Measurements from ENCODE around the gene LGALS3BP.
"Not testable (repeated sequence)": the region's sequence is repeated elsewhere in the genome, so short reads cannot be mapped to it uniquely, and the experiment has no call there.

LGALS3BP gene, protein sequence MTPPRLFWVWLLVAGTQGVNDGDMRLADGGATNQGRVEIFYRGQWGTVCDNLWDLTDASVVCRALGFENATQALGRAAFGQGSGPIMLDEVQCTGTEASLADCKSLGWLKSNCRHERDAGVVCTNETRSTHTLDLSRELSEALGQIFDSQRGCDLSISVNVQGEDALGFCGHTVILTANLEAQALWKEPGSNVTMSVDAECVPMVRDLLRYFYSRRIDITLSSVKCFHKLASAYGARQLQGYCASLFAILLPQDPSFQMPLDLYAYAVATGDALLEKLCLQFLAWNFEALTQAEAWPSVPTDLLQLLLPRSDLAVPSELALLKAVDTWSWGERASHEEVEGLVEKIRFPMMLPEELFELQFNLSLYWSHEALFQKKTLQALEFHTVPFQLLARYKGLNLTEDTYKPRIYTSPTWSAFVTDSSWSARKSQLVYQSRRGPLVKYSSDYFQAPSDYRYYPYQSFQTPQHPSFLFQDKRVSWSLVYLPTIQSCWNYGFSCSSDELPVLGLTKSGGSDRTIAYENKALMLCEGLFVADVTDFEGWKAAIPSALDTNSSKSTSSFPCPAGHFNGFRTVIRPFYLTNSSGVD

DNA sequence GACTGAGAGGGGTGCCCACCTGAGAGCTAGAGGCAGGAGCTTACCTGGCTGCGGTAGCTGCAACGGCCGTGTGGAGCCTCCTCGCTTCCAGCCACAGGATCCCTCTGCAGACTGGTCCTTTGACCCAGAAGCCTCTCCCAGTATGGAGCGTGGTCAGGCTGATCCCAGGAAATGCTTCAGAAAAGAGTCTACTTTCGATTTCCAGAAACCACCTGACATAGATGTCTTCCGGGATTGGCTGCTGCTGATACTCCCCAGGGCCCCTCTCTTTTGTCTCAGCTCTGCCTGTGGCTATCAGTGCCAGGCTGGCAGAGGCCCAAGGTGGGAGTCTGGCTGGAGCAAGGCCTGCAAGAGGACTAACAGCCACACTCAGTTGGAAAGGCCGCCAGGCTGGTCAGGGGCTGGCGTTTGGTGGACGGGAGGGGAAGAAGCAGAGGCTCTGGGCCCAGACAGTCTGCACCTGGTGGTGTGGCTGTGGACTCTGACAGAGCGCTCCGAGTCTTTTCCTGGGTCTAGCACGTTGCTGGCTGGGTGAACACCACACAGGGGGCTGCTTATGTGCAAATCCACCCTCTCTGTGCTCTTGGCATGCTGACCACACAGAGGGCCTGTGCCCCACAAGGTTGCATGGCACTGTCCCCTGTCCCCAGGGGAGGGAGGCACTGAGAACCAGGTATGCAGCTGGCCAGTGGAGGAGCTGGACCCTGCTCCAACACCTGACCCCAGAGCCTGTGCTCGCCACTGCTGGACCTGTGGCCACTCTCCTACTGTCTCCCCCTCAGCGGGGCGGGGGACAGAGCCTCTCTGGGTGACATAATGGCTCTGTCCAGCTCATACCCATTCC is at the start of gene LGALS3BP:
Gene LGALS3BP, minus strand, starts transcription at position 144 of the 844 bp plus-strand sequence. CDS start 2,732 bp downstream, outside the sequence.
- DNase-seq (ENCODE audit: low read depth): no peak

DNA sequence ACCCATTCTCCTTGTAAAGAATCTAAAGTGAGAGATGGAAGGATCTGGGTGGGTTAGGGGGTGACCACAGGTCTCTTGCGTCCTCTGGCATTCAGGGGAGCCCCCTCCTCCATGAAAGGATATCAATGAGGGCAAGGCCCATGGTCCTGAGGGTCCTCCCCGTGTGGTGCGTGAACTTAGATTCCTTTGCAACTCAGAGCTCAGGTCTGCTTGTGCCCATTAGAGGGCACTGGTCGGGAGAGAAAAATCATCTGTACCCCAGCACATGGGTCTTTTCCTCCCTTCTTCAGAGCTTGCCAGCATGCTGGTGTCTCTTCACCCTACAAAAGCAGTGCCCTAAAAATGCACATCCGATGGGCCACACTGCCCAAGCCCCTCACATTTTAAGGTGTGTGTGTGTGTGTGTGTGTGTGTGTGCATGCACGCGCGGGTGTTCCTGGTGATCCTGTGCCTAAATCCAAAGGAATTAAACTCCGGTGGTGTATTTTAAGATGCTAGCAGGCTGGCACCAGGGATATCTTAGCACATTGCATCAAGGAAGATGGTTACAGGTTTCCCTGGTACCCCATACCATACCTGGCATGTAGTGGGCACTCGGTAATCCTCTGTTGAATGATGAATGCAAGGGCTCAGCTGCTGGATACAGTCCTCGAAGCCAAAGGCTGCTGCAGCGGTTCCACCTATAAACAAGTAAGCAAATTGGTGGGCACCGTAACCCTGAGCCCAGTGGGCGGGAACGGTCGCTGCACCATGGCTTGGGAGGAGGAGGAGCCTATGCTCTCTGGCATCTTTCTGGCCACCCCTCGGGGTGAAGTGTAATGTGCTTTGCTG is 49.0 kb upstream of the LGALS3BP start:
- DNase-seq (ENCODE audit: low read depth): no peak

DNA sequence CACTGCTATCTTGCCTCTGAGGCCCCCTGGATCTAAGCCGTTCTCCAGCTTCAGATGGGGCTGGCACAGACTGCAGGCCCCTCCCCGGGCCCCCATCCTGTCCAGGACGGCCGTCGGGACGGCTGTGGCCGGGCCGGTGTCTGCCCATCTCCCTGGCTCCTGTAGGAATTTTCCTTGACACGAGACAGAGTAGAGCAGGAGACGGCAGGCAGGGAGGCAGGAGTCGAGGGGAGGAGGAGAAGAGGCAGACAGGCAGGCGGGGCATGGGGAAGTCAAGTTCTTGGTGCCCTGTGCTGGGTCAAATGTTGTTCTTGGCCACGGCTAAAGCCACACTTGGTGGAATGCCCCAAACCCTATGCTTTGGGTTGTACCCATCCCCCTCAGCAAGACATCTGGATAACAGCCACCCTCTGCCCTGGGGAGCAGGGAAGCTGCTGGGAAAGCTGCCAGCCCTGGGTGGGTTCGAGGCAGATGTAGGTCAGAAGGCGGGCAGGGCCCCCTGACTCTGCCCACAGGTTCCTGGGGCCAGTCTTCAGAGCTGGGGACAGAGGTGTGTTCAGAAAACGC is 48.3 kb upstream of the LGALS3BP start:
- no peak for DNase-seq (ENCODE audit: low read depth)

DNA sequence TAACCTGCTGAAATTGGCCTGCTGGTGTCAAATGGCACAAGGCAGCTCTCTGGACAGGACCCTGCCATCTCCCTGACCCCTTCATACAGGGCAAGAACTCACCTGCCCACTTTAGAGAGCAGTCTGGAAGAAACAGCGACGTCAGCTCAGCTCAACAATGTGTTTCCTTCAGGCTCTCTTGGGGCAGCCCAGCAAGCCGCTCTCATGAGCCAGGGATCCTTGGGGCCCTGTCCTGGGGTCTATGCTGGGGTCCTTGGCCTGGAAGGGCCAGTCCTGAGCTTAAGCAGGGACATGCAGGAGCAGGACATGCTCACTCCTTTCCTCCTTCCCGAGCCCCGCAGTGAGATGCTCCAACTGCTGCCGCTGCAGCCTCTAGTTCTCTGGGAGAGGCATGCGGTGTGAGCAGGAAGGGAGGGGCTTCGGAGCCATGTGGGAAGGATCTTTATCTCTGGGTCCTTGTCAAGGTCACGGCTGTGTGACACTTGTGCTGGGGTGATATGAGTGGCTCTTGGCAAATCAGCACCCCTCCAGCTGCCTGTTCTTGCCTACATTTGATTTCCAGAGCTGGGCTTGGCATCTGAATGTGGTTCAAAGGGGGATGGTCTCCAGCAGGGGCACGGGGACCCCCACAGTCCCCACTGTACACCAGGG is 47.7 kb upstream of the LGALS3BP start:
- no peak for DNase-seq (ENCODE audit: low read depth)

DNA sequence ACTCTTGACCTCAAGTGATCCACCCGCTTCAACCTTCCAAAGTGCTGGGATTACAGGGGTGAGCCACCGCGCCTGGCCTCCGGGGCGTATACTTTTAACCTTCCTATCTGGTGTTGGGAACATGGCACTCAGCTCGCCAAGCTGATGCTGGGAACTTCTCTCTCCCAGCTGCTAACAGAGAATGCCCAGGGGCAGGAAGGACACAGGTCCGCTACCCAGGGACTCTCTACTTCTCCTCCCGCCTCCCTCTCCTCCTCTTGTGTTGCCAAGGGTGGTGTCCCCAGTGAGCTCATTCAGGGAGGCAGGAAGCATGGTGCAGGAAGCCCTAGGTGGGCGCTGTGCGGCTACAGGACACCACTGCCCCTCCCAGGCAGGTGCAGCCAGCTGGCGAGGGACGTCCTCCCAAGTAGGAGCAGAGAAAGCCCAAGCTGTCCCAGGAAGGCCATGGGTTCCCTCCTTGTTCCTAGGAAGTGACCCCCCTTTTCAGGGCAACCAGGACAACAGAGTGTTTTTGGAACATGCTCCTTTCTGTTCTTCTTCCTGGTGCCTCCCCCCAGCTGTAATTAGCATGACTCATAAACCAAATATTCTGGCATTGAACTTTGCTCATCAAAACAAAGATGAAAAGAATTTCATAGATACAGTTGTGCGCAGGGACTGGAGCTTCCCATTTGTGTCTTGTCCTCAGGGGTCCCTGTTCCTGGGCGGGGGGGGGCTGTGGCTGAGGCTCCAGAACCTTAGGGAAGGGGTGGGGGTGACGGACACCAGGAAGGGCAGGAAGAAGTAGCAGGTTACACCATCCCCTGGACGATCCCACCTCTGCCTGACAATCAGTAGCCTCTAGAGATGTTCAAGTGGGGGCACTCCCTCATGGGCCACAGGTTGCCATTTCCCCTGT is 46.9 kb upstream of the LGALS3BP start:
- DNase-seq (ENCODE audit: low read depth): no peak

DNA sequence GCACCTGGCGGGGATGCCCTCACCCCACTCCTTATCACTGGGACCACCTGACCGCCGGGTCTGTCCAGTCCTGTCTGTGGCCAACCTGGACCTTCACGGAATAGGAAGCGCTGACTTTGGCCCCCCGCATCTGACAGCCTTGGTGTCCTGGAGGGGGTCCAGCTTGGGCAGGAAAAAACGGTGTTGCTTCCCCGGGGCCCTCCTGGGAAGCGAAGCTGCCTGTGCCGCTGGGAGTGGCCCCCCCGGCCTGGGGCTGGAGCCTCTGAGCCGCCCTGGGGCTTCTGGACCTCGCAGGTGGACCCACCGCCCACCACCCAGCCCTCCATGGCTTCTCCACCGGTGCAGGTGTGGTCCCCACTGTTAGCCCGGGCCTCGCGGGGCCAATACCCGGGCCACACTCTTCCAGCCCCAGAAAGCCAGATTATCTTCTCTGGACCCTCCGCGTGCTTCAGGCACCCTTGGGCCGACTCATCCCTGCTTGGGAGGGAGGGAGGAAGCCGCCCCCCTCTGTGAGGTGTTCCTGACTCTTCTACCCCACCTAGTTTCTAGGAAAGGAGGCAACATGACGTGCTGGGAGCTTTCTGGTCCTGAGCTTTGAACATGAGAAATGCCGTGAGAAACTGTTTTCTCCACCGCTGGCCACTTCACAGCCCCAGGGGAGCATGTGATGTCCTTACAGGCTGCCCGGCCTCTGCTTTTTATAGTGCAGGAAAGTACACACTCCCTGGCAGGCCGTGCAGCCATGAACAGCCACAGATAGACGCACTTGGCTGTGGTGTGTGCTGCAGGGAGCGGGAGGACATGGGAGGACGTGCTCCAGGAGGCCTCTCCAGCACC is 45.4 kb upstream of the LGALS3BP start:
- no peak for DNase-seq (ENCODE audit: low read depth)

DNA sequence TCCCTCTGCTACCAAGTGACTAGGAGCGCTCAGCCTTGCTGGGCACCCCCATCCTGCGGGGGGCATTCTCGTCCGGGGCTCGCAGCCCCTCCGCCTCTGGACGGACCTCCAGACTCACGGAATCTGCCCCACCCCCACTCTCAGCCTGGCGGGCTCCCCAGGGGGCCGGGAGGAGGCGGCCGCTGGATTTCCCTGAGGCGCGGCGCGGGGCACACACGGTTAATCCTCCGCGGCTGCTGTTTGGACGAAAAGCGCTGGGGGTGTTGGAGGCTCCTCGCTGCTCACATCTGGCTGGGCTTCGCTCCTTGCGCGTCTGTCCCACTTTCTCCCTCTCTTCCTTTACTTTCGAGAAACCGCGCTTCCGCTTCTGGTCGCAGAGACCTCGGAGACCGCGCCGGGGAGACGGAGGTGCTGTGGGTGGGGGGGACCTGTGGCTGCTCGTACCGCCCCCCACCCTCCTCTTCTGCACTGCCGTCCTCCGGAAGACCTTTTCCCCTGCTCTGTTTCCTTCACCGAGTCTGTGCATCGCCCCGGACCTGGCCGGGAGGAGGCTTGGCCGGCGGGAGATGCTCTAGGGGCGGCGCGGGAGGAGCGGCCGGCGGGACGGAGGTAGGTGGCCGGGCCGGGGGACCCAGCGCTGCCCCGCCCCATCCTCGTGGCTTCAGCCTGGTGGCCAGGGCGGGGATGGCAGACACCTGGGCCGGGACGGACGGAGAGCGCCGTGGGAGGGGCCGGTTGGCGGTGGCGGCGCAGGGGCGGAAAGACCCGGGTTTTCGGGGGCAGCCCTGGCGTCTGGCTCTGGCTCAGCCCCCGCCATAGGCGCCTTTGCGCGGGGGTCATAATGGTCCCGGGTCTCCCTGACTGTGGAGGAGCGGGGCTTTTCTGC is 44.4 kb upstream of the LGALS3BP start, which contains the start of gene C1QTNF1:
Gene C1QTNF1, plus strand, starts transcription at position 284 of the 886 bp plus-strand sequence. CDS start 19,800 bp downstream, outside the sequence.
- no peak for DNase-seq (ENCODE audit: low read depth)

DNA sequence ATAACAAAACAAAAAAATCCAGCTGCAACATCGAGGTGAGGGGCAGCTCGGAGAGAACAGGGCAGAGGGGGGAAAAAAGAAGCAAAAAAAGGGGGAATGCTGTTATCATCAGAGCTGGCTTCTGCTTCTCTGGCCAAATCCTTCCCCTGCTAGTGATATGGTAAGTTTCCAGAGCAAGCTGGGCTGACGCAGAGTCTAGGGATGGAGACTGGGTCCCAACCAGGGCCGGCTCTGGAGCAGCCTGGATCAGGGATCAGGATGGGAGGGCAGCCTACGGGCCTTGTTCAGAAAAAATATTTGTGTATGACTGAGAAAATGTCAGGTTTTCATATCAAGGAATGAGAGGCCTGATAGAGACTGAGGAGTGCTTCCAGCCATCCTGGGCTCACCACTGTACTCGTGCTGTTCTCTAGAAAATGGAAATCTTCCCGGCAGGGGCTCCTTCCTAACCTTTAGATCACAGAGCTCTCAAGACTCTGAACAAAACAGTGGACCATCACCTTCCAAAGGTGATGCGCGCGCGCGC is 43.5 kb upstream of the LGALS3BP start:
- DNase-seq (ENCODE audit: low read depth): no peak

DNA sequence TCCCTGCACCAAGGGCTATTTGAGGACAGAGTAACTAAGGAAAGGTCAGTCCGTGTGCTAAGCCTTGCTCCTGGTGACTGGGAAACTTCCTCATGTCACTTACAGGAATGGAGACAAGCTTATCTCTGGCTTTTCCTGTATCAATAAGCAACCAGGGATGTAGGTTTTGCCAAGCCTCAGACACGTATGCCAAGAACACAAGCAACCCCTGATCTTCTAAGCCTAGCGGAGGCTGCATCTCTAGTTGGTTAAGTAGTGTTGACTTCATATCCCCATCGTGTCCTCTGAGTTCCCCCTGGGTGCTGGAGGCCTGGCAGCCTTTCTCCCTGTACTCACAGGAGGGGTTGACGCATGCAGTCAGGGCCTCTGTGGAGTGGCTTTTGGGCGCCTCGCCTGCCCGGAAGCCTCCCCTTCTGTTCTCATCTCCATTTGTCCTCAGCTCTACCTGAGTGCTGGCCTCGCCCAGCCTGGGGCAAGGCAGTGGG is 42.8 kb upstream of the LGALS3BP start:
- no peak for DNase-seq (ENCODE audit: low read depth)

DNA sequence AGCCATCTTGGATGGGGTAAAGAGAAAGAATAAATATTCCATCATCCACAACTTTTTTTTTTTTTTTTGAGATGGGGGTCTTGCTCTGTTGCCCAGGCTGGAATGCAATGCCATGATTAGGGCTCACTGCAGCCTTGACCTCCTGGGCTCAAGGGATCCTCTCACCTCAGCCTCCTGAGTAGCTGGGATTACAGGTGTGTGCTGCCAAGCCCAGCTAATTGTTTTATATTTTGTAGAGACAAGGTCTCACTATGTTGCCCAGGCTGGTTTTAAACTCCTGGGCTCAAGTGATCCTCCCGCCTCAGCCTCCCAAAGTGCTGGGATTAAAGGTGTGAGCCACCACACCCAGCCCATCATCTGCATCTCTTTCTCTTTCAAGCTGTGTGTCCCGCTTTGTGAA is 42.2 kb upstream of the LGALS3BP start:
- DNase-seq (ENCODE audit: low read depth): not testable (repeated sequence)

DNA sequence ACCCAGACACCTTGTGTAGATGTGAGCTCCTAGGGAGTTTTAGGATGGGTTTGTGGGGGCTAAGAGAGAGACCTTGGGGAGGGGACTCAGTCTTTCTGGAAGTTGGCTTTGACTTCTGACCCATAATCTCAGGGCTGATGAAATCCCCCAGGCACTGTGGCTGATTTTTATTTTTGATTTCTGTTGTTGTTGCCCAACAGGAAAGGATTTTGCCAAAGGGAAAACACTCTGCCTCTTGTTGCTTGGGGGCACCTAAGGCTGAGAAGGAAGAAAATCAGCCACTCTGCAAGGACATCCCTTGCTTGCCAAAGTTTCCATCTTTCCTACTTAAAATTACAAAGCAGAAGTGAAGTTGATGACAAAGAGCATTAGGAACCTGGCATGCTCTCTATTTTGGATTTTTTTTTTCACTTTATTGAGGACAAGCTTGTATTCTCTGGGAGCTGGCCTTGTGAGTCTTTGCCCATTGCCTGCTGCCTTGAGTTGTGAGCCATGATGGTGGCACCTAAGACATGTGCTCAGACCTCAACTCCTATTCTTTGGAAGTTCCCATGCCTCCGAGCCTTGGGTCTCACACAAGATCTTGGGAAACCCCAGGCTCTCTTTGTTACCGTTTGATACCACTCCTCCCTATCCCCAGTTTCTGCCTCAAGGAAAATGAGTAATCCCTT is 41.0 kb upstream of the LGALS3BP start:
- DNase-seq (ENCODE audit: low read depth): no peak

DNA sequence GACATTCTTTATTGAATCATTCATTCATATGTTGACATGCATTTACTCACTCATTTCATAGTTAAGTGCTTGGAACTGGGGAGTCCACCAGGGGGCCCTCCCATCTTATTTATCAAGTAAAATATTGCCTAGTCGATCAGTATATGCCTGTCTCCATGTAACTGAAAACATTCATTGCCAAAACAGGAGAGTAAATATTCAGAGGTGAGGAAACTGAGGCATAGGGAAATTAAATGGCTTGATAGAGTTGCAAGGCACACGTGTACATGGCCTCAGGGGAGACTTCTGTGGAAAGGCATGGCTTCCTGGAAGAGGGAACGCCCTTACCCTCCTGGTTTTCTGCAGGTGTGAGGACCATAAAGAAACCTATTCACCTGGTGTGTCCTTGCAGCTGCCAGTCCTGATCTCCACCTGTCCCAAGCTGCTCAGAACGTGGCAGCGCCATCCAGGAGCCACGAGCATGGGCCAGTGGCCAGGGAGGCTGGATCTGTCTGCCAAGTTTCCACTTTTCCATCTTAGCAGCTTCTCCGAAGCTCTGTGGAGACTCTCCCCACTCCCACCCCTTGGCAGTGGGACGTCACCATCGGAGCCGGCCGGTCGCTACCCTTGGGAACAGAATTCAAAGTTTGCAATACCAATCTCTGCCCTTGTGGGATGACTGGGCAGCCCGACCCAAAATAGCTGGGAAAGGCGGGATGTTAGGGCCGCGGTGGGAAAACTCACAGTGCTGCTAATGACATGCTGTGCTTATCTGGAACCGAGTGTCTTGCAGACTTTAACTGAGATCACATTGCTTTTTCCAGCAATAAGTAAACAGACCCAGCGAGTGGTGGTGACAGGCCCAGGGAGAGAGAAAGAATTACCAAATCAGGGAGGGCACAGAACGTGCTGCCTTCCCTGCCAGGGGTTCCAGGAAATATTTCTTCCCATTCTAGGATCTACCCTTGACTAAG is 40.2 kb upstream of the LGALS3BP start:
- no peak for DNase-seq (ENCODE audit: low read depth)

DNA sequence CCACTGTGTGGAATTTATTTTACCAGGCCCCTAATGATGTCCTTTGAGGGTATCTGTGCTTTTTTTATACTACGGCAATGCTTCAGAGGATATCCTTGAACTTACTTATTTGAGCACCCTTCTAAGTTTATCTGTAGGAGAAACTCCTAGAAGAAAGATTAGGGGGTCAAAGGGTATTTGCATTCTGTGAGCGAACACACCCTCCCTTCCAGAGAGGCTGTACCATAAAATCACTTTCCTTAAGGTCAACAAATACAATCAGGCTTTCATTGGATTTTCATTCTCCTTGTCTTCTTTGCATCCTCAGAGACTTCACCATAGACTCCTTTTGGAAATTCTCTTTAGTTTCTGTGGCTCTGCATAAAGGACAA is 39.5 kb upstream of the LGALS3BP start:
- DNase-seq (ENCODE audit: low read depth): no peak

DNA sequence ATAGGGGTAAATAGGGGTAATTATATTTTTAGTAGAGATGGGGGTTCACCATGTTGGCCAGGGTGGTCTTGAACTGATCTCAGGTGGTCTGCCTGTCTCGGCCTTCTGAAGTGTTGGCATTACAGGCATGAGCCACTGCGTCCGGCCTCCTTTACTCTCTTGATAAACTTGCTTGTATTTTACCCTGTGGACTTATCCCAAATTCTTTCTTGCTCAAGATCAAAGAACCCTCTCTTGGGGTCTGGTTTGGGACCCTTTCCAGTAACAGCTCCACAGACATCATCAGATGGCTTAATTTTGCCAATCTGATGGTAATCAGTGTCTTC is 38.6 kb upstream of the LGALS3BP start:
- DNase-seq (ENCODE audit: low read depth): no peak

DNA sequence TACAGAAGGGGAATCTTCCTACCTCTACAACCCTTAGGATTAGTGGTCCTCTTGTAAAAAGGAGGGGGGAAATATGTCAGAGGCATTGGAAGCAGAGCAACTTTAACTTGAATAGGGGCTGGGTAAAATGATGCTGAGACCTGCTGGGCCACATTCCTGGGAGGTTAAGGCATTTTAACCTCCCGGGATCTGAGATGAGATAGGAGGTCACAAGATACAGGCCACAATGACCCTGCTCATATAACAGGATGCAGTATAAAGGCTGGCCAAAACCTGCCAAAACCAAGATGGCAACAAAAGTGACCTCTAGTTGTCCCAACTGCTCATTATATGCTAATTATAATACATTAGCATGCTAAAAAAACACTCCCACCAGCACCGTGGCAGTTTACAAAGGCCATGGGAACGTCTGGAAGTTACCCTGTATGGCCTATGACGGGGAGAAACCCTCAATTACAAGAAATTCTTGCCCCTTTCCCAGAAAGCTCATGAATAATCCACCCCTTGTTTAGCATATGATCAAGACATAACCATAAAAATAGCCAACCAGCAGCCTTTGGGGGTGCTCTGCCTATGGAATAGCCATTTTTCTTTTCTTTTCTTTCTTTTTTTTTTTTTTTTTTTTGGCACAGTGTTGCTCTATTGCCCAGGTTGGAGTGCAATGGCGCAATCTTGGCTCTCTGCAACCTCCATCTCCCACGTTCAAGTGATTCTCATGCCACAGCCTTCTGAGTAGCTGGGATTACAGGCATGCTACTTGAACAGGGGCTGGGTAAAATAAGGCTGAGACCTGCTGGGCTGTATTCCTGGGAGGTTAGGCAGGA is 38.0 kb upstream of the LGALS3BP start:
- no peak for DNase-seq (ENCODE audit: low read depth)

Data from CMK (cell line).